SW 1271 (cell line): ENCODE data around the gene SLC44A5.
"Not testable (repeated sequence)": the region's sequence is repeated elsewhere in the genome, so short reads cannot be mapped to it uniquely, and the experiment has no call there.

Experiments
- DNase-seq, 2 experiments: peaks; one replicate each; lab custom pipeline; 2025; lab: John Stamatoyannopoulos, UW

SLC44A5 gene

GRCh38 chr1:75366595-75366994 lies 244.3 kb downstream of the SLC44A5 start:
- DNase-seq = no peak

DNA sequence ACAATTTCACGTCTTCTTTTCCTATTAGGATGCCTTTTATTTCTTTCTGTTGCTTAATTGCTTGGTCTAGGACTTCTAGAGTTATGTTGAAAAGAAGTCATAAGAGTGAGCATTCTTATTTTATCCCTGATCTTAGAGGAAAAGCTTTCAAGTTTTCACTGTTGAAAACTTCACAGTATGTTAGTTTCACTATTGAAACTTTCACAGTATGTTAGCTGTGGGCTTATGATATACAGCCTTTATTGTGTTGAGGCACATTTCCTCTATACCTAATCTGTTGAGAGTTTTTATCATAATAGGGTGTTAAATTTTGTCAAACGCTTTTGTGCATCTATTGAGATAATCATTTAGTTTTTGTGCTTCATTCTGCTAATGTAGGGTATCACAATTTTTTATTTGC lies 249.7 kb downstream of the SLC44A5 start:
- DNase-seq = no peak

DNA sequence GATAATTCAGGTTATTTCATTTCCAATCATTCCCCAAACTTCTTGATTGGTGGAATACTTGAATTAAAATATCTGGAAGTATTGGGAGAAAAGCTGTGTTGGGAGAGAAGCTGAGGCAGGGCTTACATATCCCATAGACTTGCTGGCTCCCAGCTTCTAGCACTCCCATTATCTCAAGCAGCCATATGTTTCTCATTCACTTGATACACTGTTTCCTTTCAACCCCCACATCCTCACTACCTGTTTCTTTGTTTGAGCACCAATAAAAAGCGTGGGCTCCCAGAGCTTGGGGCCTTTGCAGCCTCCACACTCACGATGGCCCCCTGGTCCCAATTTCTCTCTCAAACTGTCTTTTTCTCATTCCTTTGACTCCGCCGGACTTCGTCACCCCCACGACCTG lies 256.6 kb downstream of the SLC44A5 start:
- DNase-seq = not testable (repeated sequence)

- no peak for DNase-seq
These were observed 257.9 kb downstream of the SLC44A5 start for GRCh38 chr1:75353051-75353450.

DNA sequence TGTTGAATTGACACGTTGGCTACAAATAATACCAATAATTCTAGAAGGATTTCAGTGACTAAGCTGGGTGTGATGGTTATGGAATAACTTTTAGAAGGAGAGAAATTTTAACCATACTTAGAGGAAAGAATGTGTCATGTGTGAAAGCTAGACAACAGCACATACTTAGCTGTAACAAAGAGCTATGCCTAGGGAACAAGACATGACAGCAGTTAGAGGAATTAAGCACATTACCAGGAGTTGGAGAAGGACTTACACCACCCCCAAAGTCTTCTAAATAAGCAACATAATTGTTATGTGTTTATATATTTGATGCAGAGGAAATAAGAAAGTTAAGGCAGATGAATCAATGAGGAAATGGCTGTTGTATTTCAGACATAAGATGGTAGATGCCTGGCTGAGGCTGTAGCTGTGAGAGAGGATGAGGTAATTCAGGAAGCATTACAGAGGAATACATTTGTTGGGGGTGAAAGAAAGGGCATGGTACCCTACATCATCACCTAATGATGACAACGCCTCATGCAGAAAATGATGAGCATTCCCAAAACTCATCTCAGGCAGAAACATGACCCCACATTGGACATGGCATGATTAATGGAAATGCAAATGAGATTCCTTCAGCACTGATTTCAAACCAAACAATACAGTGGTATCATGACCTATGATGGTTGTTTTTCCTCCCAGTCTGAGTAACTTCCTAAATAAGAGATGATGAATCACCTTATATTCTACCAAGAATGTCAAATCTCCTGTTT lies 265.2 kb downstream of the SLC44A5 start:
- peak in 1 of 2 experiments; percentile 37 for DNase-seq

- DNase-seq = no peak
These were observed 268.1 kb downstream of the SLC44A5 start for GRCh38 chr1:75342786-75343185.

DNA sequence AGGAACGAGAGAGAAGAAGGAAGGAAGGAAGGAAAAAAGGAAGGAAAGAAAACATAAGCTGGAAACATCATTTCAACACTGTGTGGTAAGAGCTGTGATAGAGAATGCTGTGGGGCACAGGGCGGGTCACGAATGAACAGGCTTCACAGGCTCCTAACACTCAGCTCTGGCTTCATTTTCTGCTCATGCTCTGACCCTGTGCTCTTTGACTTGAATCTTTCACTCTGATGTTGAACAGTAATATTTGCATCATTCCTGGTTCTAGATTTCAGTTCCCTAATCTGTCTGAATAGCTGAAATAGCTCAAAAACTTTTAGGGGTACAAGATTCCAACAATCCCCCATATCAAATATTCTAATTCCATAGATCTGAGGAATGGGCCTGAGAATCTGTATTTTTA lies 269.4 kb downstream of the SLC44A5 start:
- DNase-seq = no peak

DNA sequence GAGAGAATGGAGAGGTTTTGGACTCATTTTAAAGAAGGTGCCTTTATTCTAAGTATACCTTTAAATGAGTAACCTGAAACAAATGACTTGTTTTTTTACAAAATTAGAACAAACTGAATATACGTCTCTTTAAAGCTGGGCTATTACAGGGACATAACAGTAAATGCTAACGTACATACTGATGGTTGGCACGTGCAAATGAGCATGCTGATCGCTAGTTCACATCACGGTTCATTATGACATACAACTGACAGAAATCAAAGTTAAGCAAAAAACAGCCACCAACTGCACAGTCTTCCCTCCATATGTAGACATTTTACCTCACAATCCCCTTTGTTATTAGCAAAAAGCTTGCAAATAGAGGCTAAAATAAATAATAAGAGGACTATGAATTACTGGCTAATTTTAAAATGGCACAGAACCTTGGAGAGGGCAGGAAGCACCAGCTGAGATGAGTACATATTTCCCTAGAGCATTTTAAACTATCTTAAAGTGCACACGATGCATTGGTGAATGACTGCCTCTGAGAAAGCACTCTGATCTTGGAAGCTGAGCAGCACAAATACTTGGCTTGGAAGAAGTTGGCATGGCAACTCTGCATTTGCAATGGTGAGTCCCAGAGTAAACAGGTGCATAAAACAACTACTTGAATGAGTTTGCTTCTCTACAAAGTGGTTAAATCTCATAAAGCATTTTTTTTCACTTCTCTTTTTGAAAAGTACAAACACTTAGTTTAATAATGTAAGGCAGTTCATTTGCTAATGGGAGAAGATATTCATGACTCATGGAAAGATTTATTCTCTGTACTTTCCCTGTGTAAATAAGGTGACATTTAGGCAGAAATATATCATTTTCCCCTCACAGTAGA lies 272.1 kb downstream of the SLC44A5 start:
- DNase-seq = no peak

- no peak for DNase-seq
These were observed 276.0 kb downstream of the SLC44A5 start for GRCh38 chr1:75334876-75335389.

GRCh38 chr1:75330624-75331023 lies 280.3 kb downstream of the SLC44A5 start:
- DNase-seq = no peak

- no peak for DNase-seq
These were observed 282.2 kb downstream of the SLC44A5 start for GRCh38 chr1:75328691-75329090.

GRCh38 chr1:75327395-75327794 lies 283.5 kb downstream of the SLC44A5 start:
- no peak for DNase-seq

- DNase-seq = no peak
These were observed 292.9 kb downstream of the SLC44A5 start for GRCh38 chr1:75317976-75318375.

- no peak for DNase-seq
These were observed 294.7 kb downstream of the SLC44A5 start for GRCh38 chr1:75316230-75316629.

DNA sequence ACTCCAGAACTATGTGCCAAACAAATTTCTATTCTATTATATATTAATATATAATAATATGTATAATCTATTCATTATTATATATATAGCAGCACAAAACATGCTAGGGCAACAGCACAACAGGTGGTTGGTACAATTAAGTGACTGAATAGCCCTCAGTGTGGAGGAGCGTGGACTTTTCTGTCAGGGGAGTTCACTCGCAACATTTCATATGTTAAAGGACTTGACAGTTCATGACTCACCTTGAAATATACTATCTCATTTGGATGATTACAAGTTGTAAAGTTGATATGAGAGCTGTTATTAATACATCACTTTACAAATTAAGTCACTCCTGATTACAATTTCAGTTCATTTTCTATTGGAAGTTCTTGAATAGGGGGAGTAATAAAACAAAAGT lies 298.3 kb downstream of the SLC44A5 start:
- DNase-seq = no peak

GRCh38 chr1:75310067-75310466 lies 300.8 kb downstream of the SLC44A5 start:
- peak in 1 of 2 experiments; percentile 1 for DNase-seq

DNA sequence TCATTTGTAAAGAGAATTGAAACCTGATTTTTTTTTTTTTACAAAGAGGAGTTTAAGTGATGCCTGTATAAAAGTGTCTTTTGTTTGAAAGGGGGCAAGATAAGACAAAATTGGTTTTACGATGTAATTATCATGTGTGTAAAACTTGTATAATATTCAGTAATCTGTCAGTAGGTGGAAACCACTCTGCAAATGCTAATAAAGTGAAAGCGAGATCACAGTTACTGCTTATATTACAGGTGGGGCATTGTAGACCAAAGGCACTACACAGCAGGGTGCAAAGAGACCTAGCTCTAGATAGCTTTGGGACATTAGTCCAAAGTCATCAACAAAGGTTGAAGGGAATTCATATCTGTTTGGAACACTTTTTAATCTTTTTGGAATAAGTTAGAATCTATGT lies 302.5 kb downstream of the SLC44A5 start:
- no peak for DNase-seq

- DNase-seq = no peak
These were observed 305.9 kb downstream of the SLC44A5 start for GRCh38 chr1:75305061-75305460.

DNA sequence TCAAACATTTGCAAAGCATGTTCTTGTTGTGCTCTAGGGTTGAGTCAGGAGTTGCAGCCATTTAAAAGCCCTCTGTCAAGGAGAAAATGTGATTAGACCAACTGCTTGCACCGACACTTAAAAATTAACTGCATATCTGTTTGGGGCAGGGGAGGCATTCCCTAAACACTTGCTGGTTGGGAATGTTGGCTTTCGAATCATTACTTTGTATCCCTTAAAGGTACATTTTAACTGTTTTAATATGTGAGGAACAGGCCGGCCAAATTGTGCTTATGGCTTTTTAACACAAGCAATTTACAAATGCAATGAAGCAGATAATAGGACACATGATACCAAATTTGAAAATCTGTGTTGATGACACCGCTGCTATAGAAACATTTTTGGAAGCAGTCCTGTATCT lies 317.6 kb downstream of the SLC44A5 start:
- DNase-seq = no peak

- DNase-seq = no peak
These were observed 318.9 kb downstream of the SLC44A5 start for GRCh38 chr1:75292013-75292412.

- DNase-seq = no peak
These were observed 334.5 kb downstream of the SLC44A5 start for GRCh38 chr1:75276385-75276784.

GRCh38 chr1:75275631-75276030 lies 335.3 kb downstream of the SLC44A5 start:
- DNase-seq = no peak

GRCh38 chr1:75274920-75275506 lies 335.9 kb downstream of the SLC44A5 start:
- no peak for DNase-seq
